ENCODE results near the gene SDCCAG8.
A peak's percentile ranks its signal among the peaks of the same experiment; 100 is the strongest.

SDCCAG8 gene

DNA sequence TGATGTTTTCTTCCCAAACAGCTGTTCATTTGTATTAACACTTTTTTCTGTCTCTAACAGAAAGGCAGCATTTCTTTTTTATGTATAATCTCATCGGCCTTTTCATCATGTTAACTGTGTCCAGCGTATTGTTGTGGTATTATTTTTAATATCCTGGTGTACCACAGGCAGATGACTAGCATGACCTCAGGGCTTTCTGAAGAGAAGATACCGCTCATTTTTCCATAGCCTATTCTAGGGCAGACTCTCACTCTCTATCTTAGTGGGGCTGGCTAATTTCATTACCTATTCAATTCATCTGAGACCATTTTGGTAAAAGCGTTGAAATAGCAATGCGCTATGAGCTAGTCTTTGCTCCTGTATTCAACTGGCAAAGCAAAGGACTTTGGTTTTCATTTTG lies 209.9 kb downstream of the SDCCAG8 start:
- DNase-seq: no peak

DNA sequence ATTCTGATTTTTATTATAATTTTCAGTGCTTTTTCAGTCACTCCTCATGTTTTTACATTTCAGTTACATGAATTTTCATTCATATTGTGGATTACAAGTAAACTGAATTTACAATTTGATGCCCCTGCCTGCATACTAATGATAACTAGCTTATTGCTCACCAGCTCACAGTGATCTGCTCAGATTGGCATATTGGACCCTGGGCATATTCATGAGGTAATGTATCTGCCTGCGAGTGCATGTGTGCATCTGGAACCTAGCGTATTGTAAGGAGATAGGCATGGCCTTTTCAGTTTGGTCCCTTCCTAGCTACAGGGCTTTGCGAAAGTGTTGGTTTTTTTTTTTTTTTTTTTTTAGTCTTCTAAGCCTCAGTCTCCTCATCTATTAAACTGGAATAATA lies 213.7 kb downstream of the SDCCAG8 start:
- DNase-seq: no peak

DNA sequence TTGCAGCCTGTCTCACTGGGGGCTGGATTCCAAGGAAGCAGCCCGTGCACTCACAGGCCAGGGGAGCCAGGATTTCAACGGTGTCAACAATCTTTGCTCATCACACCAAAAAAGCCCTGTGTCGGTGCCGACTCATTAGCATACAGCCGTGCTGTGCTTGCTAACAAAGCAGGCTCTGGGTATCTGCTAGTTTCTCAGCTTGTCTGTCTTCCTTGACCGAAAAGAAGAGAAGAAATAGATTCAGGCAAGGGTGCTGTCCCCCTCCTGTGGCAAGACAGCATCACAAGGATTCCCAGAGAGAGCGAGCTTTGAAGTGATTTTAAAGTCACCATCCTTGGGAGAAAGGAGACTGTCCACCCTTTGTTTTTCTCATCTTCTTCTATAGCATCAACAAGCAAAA lies 214.7 kb downstream of the SDCCAG8 start:
- no peak for DNase-seq

DNA sequence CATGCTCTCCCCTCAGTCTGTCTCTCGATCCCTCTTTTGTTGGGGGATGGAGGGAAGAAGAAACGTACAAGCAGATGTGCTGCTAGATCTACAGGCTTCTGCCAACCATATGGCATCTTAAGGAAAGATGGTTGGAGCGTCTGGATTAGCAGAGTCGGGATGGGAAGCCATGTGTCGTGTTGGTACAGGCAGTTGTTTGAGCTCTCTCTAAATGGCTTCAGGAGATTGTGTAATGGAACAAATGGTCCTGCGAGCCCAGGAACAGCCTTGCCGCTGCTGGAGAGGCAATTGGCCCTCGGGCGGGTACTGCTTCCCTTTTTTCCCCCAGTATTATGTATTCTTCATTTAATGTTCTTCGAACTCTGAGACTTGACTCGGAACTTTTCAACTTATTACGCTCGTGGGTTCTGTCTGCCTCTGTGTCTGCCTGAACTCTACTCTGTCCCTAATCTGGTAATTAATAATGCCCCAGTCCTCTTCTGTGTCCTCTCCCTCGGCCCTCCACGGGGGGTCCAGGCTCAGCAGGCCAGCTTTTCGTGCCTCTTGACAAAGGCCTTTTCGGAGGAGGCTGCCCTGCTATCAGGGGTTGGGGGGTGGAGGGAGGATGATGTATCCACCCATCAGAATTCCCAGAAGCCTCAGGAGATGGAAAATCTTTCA lies 215.3 kb downstream of the SDCCAG8 start:
- DNase-seq: no peak

DNA sequence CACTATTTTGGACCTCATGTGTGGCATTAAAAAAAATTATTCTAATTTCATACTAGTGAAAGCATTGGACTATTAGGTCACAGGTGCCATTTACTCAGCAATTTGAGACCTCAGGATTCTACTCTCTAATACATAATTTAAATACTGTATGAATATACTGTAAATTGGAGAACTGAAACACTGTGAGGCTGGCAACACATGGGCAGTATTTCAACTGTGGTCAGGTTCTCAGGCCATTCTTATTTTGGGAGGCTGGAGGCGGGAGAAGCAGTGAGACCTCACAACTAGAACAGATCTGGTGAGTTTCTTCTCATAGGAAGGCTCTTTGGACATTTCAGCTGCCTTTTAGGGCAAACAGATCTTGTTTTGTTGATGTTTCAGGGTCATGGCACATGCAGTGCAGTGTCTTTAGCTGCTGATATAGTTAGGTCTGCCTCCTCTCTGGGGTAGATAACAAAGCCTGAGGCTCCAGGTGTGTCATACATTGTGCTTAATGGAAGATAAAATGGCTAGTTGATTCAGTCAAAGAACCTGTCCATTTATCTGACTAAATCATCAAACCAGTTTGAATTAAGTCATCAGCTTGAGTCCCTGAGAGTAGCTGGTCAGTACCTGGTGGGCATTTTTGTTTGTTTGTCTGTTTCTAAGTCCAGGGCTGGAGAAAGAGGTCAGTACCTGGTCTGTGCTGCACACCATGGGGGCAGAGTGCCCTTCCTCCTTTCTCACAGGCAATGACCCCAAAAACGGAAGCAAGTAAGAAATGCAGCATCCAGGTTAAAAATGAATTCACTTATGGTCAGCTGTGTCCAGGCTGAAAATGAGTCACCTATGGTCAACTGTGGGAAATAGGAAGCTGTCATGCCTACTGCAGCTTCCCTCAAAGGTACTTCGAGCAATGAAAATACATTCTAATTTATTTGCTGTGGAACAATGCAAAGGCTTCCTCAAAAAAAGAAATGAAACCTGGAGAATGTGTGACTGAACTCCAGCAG lies 216.2 kb downstream of the SDCCAG8 start:
- peak; percentile 53 for DNase-seq

DNA sequence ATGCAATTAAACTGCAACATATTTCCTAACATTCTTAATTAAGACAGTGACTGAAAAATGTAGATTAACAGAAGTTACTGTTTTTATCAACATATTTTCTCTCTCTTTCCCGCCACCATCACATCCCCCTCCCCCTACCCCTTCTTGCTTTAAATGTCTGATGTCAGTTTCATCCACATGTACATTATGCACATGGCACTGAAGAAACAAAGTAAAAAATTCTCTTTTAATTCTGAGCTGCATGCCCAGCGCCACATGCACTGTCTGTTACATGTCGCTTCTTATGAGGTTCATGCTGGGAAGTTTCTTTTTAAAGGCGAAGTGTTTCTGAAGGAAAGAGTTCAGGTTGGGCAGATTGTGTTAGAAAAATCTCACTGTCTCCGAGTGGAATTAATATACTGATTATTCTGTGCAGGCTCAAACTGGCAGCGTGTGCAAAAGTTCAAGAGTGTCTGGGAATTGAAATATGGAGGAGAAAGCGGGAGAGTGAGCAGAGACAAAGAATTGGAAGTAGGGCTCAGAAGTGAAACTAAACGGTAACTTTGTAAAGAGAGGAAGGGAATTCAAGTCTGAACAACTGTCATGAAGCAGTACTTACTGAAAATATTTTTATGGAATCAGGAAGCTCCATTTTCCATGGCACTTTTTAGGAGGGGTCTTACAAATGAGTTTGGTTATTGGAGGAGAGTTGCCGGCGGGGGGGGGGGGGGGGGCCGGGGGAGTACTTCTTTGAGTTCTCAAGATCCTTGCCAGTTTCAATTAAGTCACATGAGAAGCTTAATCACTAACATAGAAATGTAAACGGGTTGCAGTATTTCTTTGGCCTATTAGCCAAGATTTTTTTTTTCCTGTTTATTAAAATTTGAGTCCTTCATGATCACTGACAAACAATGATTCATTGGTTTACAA lies 217.6 kb downstream of the SDCCAG8 start:
- no peak for DNase-seq

DNA sequence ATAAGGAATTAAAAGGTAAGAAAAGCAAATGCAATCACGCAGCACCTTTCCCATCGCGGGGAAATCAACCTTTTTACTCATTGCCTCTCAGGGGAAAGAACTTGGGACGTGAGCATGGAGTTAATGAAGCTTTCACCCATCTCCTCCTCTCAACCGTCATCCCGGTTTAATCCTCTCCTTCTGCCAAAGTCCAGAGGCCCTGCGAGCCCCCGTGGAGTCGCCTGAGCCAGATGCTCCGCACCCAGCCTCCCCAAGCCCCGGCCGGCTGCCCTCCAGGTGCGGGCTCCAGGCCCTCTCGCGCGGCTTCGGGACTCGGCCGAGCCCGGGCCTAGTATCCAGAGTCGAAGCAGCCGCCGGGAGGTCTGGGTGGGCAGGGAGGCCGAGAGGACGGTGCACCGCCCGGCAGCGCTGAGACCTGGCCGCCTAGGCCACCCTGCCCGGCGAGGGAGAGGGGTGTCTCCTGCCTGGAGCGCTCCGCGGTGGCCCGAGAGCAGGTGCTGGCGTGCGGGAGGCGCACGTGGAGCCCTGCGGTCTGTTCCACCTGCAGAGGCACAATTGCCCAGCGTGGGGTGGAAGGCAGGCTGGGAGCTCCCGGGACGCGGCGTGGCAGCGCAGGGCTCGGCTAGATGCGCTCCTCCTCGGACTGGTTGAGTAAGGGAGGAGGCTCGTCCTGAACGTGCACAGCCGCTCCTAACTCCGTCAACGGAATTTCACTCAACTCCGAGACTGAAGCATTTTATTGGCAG lies 218.5 kb downstream of the SDCCAG8 start:
- DNase-seq: no peak

DNA sequence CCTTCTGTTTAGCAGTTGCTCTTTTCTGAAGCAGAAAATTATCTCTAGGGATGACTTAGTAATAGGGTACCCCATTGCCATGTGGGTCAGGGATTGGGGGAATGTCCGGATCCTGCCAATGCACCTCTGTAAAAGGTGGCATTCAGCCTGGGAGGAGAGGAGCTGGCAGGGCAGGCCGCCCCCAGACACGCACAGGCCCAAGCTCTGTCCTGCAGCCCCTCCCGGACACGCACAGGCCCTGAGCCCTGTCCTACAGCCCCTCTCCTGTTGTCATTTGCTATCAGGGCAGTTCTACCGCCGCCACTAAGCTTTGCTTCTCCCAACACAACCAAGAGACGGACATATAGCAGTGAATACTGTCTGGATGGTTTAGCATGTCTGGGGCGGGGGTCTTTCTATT lies 219.1 kb downstream of the SDCCAG8 start:
- DNase-seq: no peak

DNA sequence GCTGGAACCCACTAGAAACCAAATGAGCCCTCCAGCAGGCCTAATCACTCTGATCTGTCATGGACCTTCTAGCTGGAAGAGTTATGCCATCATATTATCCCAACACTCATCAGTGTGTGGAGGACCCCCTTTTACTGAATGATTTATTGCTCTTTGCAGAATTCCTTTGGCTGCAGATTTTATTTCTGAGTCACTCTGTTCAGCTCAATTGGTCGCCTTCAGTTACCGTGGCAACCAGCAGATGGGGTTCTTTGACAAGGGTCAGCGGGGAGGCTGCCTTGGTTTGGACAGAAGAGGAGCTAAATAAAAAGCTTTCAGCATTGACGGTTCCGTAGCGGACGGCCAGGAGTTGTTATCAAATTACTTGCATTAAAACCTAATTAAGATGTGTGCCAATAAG lies 220.1 kb downstream of the SDCCAG8 start:
- DNase-seq: no peak

DNA sequence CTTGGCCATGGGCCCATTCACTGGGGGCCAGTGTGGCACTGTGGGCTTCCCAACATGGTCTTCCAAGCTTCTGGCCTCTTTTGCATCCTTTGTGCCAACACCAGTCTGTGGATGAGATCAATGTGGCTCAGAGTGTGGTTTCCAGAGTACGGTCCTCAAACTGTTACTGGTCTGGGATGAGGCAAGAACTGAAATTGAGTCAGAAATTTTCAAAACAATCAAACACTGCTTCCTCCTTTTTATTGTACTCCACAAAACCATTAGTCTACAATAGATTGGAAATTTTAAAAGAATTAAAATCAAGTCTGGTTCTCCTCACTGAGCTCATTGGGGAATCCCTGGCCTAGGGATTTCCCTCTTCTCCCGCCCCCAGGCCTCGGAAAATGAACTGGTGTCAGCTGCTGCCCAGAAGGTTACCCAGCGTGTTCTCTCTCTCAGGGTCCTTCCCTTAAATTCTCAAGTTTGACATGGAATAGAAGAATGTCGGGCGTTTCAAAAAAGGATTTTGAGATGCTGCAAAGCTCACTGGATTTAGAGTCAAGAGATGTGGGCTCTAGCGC lies 222.0 kb downstream of the SDCCAG8 start:
- DNase-seq: no peak

DNA sequence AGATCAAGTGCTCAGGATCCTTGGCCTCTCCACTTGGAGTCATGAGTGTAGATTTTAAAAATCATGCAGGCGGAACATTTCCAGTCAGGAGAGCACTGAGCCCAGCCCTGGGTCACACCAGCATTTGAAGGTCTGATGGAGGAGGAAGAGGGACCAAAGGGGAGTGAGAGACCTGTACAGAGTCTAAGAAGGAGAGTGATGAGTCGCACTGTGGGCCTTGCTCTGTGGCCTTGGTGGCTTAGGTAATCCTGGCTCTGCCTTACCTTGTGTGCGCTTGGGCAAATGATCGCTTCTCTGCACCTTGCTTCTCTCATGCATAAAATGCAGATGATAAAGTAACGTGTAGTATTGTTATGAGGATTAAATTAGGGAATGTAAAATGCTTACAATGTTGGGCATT lies 225.3 kb downstream of the SDCCAG8 start:
- no peak for DNase-seq

DNA sequence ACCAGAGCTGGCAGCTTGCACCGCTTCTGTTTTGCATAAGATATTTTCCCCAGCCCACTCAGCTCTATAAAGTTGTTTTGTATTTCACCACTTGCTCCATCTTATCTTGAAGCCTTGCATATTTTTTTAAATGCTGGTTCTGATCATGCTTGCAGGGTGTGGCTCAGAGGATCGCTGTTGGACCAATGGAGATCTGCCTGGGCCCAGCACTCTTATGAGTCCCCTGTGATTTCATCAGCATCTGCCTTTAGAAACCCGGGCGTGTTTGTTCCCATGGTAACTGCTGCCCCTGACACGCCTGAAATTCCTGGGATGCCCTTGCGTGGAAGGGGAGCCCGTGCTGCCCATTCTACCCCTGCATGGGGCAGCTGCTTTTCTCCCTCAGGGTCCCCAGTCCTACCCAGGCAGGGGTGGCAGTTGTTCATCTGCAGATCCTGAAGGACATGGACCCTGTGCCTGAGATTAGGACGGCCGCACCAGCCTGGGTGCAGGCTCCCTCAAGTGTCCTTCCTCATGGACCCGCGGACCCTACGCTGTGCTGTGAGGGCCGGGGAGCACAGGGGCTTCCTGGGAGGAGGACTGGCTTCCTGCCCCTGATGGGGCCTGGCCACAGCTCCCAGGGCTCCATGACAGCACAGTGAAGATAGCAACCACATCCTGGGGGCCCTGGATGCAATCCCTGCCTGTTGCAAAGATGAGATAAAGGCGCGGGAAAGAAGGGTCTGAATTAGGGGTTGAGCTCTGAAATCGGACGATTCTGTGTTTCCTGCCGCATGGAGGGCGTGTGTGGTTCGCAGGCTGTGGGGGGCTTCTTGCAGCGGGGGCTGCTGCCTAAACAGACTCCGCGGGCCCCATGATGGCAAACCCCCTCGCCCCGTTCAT lies 226.5 kb downstream of the SDCCAG8 start:
- no peak for DNase-seq

DNA sequence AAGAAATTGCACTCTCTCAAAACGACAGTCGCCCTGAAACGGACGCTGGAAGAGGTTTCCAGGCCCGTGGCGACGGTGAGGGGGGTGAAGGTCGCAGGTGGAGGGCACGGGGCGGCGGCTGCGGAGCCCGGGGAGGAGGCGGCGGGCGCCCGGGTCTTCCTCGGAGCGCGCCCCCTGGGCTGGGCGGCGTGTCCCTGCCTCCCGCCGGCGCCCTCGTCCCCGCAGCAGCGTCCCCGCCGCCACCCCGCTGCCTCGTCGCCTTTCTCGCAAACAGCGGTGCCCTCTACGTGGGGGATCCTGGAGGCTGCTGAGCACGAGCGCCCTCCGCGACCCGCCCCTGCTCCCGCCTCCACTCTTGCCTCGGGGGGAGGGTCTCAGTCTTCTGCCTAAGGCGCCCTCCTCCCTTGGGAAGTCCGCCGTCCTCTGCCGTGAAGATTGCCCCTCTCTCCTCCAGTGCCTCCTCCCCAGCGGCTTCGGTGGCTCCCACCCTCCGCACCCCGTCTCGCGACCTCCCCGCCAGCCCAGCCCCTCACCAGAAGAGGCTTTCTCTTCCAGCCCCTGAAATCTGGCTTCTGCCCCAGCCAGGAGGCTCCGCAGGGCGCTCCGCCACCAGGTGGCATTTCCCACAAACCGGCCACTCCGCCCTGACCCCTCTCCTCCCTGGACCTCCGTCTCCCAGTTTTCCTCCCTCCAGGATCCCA lies 227.4 kb downstream of the SDCCAG8 start:
- DNase-seq: no peak

DNA sequence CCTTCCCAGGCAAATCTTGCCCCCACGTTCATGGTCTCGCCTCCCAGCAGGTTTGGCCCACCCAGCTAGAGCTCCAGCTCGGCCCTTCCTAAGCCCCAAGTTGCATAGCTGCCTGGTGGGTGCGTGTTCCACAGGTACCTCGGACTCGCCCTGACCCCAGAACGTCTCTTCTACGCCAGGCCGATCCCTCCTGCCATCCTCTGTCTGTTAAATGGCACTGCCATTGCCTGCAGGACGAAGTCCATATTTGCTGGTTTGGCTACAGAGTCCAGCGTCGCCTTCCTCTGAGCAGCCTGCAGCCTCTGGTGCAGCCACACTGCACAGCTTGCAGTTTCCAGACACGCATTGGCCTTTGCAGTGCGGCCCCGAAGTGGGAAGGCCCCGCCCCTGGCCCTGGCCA lies 228.1 kb downstream of the SDCCAG8 start:
- DNase-seq: no peak

DNA sequence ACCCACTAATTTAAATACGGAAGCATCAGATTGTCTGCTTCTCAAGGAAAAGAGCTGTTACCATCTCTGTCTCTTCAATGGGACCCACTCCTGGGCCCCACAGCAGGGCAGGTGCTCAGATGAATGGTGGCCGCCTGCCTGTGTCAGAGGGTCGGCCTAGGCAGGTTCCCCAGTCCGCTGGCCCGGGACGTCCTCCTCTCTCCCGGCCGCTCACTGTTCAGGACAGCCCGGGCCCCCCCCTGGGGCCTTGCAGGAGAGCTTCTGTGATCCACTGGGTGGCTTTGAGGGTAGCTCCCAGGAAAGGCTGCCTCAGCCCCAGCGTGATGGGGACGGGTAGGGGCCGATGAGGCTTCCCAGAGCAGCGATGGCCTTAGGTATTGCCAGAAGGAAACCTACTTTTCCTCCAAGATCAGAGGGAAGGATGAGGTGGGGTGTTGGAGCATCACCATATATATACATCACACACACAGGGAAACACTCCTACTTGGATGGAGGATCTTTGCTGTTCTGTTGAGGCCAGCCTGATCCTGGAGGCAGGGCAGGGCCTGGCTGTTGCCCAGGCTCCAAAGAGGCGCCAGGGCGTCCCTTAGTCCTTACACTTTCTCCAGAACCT lies 231.3 kb downstream of the SDCCAG8 start:
- no peak for DNase-seq

DNA sequence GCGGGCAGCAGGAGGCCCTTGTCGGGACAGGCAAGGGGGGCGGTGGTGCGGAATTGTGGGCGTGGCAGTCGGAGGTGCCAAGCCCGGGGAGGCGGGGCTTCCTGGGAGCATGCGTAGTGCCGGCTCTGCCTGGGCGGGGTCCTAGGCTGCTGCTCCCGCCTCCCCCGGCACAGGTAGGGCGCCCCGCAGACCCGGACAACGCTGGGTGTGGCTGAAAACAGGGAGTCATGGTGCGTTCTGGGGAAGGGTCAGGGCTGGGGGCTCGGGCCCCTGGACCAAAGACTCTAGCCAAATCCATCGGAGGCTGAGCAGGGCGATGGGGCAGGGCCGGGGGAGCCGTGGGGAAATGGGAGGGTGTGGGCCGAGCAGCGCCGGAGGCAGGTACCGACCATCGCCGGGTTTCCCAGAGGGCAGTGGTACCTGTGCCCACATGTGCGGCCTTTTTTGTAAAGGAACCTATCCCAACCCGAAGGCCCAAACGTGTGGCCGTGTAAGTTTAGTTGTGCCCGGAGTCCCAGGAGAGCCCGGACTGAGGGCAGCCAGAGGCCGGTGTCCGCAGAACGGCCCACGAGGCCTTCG lies 231.9 kb downstream of the SDCCAG8 start:
- DNase-seq: no peak

DNA sequence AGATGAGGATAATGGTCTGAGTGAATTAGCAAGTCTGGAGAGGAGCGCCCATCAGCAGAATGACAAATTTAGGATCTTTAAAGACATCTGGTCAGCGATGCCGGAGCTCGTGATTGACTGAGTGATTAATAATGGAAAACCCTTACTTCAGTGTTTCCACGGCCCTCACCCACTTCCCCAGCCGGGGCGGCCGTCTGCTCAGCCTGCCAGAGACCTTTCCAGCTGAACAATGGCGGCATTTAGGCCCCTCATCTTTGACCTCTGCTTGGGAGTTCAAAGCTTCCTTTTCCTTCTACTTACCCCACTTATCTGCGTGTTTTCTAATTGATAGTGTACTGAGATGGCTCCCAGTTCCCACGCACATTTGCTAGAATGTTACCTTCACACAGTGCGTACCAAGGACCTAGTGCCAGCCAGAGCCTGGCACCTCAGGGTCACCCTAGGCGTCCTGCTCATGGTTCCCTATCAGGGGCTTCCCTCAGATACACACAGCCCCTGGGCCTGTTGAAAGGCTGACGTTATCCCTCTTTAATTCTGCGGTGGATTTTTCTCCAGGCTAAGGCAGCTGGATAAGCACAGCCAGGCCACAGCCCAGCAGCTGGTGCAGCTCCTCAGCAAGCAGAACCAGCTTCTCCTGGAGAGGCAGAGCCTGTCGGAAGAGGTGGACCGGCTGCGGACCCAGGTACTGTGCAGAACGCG lies 232.8 kb downstream of the SDCCAG8 start:
- no peak for DNase-seq

DNA sequence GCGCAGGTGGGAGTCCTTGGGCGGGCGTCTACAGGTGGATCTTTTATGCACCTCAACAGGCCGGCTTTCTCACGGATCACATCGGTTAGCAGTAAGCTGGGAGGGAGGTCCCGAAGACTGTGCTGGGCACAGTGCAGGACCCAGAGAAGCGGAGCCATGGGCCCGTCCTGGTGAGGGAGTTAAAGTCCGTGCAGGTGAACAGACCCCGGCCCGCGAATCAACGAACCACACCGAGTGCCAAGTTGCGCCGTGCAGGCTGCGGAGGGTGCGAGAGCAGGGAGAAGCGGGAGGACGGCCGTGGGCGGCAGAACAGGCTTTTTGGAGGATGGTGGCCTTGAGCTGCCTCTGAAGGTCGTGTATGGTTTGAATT lies 233.3 kb downstream of the SDCCAG8 start:
- no peak for DNase-seq

All from RPMI8226 (cell line).